Measurements from ENCODE around the gene EPHA6.

DNA sequence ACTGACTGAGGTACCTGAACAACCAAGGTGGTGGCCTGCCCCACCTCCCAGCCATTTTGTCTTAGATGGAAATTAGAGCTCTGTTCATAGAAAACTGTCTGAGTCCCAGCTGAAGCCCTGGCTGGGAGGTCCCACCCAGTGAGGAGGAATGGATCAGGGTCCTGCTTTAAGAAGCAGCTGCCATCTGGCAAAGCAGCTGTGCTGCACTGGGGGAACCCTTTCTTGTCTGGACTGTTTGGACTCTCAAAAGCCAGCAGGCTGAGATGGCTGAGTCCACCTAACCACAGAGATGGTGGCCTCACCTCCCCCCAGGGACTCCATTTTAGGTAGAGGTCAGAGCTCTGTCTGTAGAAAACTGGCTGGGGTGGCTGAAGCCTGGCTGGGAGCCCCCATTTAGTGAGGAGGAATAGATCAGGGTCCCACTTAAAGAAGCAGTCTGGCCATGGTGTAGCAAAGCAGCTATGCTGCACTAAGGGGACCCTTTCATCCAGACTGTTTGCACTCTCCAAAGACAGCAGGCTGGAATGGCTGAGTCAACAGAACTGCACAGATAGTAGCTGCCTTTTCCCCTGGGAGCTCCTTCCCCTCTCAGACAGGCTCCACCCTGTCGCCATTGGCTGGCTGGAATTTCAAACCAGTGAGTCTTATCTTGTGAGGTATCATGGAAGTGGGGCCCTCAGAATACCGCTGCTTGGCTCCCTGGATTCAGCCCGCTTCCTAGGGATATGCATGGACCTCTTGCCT, 116.9 kb downstream of the EPHA6 start:
- TF ChIP-seq, protein P1, sequence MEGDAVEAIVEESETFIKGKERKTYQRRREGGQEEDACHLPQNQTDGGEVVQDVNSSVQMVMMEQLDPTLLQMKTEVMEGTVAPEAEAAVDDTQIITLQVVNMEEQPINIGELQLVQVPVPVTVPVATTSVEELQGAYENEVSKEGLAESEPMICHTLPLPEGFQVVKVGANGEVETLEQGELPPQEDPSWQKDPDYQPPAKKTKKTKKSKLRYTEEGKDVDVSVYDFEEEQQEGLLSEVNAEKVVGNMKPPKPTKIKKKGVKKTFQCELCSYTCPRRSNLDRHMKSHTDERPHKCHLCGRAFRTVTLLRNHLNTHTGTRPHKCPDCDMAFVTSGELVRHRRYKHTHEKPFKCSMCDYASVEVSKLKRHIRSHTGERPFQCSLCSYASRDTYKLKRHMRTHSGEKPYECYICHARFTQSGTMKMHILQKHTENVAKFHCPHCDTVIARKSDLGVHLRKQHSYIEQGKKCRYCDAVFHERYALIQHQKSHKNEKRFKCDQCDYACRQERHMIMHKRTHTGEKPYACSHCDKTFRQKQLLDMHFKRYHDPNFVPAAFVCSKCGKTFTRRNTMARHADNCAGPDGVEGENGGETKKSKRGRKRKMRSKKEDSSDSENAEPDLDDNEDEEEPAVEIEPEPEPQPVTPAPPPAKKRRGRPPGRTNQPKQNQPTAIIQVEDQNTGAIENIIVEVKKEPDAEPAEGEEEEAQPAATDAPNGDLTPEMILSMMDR (IDR thresholded peaks at IDR 0.05 in 4 of 5, conservative IDR thresholded peaks at IDR 0.05 in 1 of 5) = no peak
- no peak for TF ChIP-seq POLR2A (IDR thresholded peaks at IDR 0.05)

Measured in gastrocnemius medialis (tissue), 4 donors.